NCI-H2107 treated with DMSO at 0.1 percent for 48 hours (cell line): ENCODE results near the gene ULBP3.
"Not testable (repeated sequence)": the region's sequence is repeated elsewhere in the genome, so short reads cannot be mapped to it uniquely, and the experiment has no call there.

Experiments used
- DNase-seq: peaks from one replicate; lab custom pipeline; 2025; ENCODE audit not compliant: unreplicated experiment; lab: John Stamatoyannopoulos, UW

Gene ULBP3

GRCh38 chr6:150043501-150044412, 25.2 kb downstream of the ULBP3 start:
- DNase-seq, result no peak

- no peak for DNase-seq
Measured at GRCh38 chr6:150043096-150043495, 25.8 kb downstream of the ULBP3 start.

- DNase-seq, result no peak
Measured at GRCh38 chr6:150038202-150039062, 30.5 kb downstream of the ULBP3 start.

- no peak for DNase-seq
Measured at GRCh38 chr6:150037526-150038201, 31.3 kb downstream of the ULBP3 start.

- no peak for DNase-seq
Measured at GRCh38 chr6:150036081-150036480, 32.8 kb downstream of the ULBP3 start.

- DNase-seq, result no peak
Measured at GRCh38 chr6:150033207-150033771, 35.6 kb downstream of the ULBP3 start.

GRCh38 chr6:150032598-150032997, 36.3 kb downstream of the ULBP3 start:
- no peak for DNase-seq

- DNase-seq, result no peak
Measured at GRCh38 chr6:150030611-150031010, 38.3 kb downstream of the ULBP3 start.

- no peak for DNase-seq
Measured at GRCh38 chr6:150029749-150030148, 39.2 kb downstream of the ULBP3 start.

- no peak for DNase-seq
Measured at GRCh38 chr6:150029276-150029675, 39.6 kb downstream of the ULBP3 start.

- no peak for DNase-seq
Measured at GRCh38 chr6:150028799-150029198, 40.1 kb downstream of the ULBP3 start.

GRCh38 chr6:150027806-150028565, 40.9 kb downstream of the ULBP3 start:
- DNase-seq, result no peak

- DNase-seq, result no peak
Measured at GRCh38 chr6:150026976-150027805, 41.7 kb downstream of the ULBP3 start.

GRCh38 chr6:150025201-150025917, 43.6 kb downstream of the ULBP3 start, which contains the start of gene RAET1L:
Gene RAET1L (minus strand): TSS chr6:150025532. CDS start chr6:150025471, 61 bp downstream.
- DNase-seq, result no peak

GRCh38 chr6:150024646-150025155, 44.2 kb downstream of the ULBP3 start:
- DNase-seq, result no peak

- not testable (repeated sequence) for DNase-seq
Measured at GRCh38 chr6:150024021-150024420, 44.9 kb downstream of the ULBP3 start.

- DNase-seq, result not testable (repeated sequence)
Measured at GRCh38 chr6:150021870-150022269, 47.1 kb downstream of the ULBP3 start.

- DNase-seq, result no peak
Measured at GRCh38 chr6:150018846-150019580, 49.9 kb downstream of the ULBP3 start.
